Activated CD8-positive, alpha-beta T cell treated with anti-CD3 and anti-CD28 coated beads for 36 hours (primary cell): Measurements from ENCODE around the gene HOXA10. TPM values are rescaled to one million over a fixed set of nuclear protein-coding genes. Genes with fewer than 3 reads are reported as not detected.

ENCODE experiments used
- ATAC-seq: fragments of 200-7000 bp; cut with Tn5 transposase; one replicate; pipeline ENCODE4 v1.10.0; 2021; ENCODE audit warnings: mild to moderate bottlenecking, moderate library complexity
- CTCF ChIA-PET: fragments of 350-600 bp; sonication (Branson Sonifier 250); formaldehyde crosslinking; loops from one replicate; lab custom pipeline; 2021; ENCODE audit warnings: antibody characterized with exemption; lab: Charles Lee
- POLR2A ChIA-PET: fragments of 350-600 bp; sonication (Branson Sonifier 250); formaldehyde crosslinking; loops from one replicate; lab custom pipeline; 2021; ENCODE audit warnings: antibody characterized with exemption; lab: Charles Lee
- DNase-seq: peaks from one replicate; pipeline ENCODE4 v3.0.0-alpha.2; 2020
- H3K27ac Mint-ChIP-seq: one replicate; pipeline ENCODE4 v1.8.0; 2021; ENCODE audit warnings: mild to moderate bottlenecking, mixed read lengths
- H3K27me3 Mint-ChIP-seq: one replicate; pipeline ENCODE4 v1.8.0; 2021; ENCODE audit warnings: mixed read lengths
- H3K36me3 Mint-ChIP-seq: one replicate; pipeline ENCODE4 v1.8.0; 2021; ENCODE audit warnings: low read depth, mixed read lengths
- H3K4me1 Mint-ChIP-seq: one replicate; pipeline ENCODE4 v1.8.0; 2021; ENCODE audit warnings: low read depth, mixed read lengths
- H3K4me3 Mint-ChIP-seq: one replicate; pipeline ENCODE4 v1.8.0; 2021; ENCODE audit warnings: mild to moderate bottlenecking, moderate library complexity, mixed read lengths
- H3K9me3 Mint-ChIP-seq: one replicate; pipeline ENCODE4 v1.8.0; 2021; ENCODE audit warnings: mixed read lengths
- intact Hi-C: fragments of 100-400 bp; cut with micrococcal nuclease; formaldehyde crosslinking; loops from one replicate; pipeline ENCODE4 v1.10.0; 2022
- total RNA-seq, 2 experiments: library from RNA; stranded (reverse); gene quantifications; one replicate each; pipeline ENCODE4 v1.2.3, GENCODE V29; 2021
- TF ChIP-seq, protein P1 (sequence below): fragments of 200-600 bp; IDR thresholded peaks from one replicate; pipeline ENCODE4 v1.8.0; 2022; ENCODE audit warnings: antibody characterized with exemption, mild to moderate bottlenecking

HOXA10 gene
- total RNA-seq, 2 experiments from 2014 or later, result not detected

DNA sequence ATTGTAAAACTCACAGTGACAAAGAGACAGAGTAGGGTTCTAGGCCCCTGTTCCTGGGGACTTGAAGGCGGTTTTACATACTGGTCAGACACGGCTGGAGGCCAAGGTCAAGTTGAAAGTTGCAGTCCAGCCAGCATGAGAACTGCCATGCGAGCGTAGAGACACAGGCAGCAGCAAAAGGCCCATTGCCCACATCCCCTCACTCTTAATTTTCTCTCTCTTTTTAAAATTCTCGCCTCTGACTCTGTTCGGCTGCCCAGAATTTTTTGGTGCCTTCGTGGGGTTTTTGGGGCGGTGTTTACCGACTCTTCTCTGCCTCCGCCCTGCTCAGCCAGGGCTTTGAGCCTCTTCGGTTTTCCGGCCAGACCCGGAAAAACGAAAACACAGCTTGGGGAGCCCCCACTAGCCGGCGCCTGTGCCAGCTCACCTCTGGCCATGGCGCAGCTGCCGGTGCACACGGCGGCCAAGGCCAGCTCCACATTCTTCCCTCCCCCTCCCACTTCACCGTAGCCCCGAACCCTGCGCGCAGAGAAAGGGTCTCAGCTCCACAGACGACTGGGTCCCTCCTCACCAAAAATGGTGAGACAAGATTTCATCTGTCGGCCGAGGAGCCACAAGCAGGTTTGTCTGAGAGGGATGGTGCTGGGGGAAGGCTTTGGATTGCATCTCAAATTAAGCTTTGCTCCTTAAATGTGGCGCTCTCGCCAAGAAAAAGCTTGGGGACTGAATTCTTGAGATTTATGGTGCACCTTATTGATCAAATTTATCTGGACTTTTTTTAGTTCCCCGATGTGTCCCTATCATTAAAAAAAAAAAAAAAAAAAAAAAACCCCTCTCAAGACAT lies 28.1 kb upstream of the HOXA10 start:
- intact Hi-C loops, result loop anchor here (5.0 to 10.0 kb wide), 2 partner anchors 35 to 723 kb away; partner anchors contain the start of gene HOXA9

DNA sequence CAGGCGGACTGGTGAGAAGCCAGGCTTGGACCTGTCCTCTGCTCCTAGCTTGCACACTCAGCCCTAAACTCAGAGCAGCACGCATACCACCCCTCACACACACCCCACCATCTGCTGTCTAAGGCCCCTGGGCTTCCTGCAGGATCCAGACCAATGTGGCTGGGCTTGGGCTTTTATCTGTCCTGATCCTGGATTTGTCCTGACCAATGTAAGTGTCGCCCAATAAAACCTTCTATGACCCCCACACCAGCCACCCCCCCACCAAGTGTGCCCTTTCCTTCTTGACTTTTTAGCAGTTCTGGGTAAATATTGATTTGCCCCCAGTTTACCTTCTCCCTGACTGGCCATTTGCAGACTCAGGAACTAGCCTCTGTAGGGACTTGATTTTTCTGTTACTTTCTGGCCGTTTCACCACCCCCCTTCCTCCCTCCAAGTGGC lies 27.5 kb upstream of the HOXA10 start:
- H3K36me3 Mint-ChIP-seq, result no peaks in the 10 kb centered on the region
- H3K27ac Mint-ChIP-seq, result no peak overlapping the region
- ATAC-seq (no peak), DNase-seq (no peak)
- TF ChIP-seq, protein P1, sequence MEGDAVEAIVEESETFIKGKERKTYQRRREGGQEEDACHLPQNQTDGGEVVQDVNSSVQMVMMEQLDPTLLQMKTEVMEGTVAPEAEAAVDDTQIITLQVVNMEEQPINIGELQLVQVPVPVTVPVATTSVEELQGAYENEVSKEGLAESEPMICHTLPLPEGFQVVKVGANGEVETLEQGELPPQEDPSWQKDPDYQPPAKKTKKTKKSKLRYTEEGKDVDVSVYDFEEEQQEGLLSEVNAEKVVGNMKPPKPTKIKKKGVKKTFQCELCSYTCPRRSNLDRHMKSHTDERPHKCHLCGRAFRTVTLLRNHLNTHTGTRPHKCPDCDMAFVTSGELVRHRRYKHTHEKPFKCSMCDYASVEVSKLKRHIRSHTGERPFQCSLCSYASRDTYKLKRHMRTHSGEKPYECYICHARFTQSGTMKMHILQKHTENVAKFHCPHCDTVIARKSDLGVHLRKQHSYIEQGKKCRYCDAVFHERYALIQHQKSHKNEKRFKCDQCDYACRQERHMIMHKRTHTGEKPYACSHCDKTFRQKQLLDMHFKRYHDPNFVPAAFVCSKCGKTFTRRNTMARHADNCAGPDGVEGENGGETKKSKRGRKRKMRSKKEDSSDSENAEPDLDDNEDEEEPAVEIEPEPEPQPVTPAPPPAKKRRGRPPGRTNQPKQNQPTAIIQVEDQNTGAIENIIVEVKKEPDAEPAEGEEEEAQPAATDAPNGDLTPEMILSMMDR, result no peak
- intact Hi-C loops, result loop anchor here (5.0 to 10.0 kb wide), 2 partner anchors 34 to 723 kb away; partner anchors contain the start of gene HOXA9
- CTCF ChIA-PET, result interaction anchor here (2.3 kb wide), 1 partner anchor 9 kb away, joined by 8 read pairs; no protein-coding TSS in a partner anchor
- POLR2A ChIA-PET, result interaction anchor here (0.5 kb wide), 1 partner anchor 219 kb away, joined by 3 read pairs; no protein-coding TSS in a partner anchor
- peaks cover 37% of the 10 kb centered on the region for H3K4me1 Mint-ChIP-seq
- H3K27me3 Mint-ChIP-seq, result peaks cover 84% of the 10 kb centered on the region
- H3K4me3 Mint-ChIP-seq, result no peak overlapping the region
- no peaks in the 10 kb centered on the region for H3K9me3 Mint-ChIP-seq

More for the DNA sequence above, 28.1 kb upstream of the HOXA10 start:
- H3K4me1 Mint-ChIP-seq, result peaks cover 37% of the 10 kb centered on the region
- ATAC-seq (no peak), DNase-seq (no peak)
- TF ChIP-seq, protein P1, result no peak
- H3K27me3 Mint-ChIP-seq, result peaks cover 86% of the 10 kb centered on the region
- H3K36me3 Mint-ChIP-seq, result no peaks in the 10 kb centered on the region
- ChIA-PET CTCF (interaction anchor here (2.3 kb wide), 1 partner anchor 9 kb away, joined by 8 read pairs; no protein-coding TSS in a partner anchor), POLR2A (no interaction called here)
- no peak overlapping the region for H3K4me3 Mint-ChIP-seq
- H3K27ac Mint-ChIP-seq, result no peak overlapping the region
- no peaks in the 10 kb centered on the region for H3K9me3 Mint-ChIP-seq

DNA sequence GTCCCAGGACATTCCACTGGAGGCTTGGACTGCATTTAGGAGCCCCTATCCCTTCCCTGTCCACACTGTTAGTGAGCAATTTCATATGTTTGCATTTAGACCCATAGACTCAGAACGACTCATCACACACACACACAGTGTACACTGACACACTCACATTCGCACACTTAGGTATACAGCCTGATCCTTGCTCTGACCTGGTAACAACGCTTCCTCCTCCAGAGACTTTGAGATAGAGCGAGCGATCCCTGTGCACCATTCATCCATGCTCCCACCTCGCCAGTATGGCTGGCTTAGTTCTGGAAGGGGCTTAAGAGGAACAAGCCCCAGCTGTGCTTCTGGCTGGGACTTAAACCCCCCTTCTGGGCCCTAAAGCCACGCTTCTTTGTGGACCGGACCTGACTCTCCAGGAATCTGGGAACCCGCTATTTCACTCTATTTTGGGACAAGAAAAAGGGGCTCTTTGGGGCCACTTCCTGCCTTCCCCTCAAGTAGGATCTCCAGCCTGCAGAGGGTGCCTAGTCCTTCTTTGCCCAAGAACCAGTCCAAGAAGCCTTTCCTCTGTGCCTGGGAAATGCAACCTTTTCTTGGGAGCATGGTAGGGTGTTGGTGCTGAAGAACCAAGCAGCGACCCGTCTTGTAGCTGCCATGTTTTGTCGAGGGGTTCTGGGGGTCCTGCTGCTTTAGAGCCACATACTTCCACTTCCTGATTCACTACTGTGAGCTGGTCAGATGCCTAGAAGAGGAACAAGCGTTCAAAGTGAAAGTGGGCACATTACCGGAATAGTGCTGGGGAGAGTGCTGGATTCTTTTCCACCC lies 26.9 kb upstream of the HOXA10 start:
- Mint-ChIP-seq H3K27me3 (peaks cover 82% of the 10 kb centered on the region), H3K9me3 (no peaks in the 10 kb centered on the region), H3K4me3 (peak overlapping the region; percentile 67), H3K36me3 (no peaks in the 10 kb centered on the region), H3K4me1 (peaks cover 37% of the 10 kb centered on the region), H3K27ac (no peak overlapping the region)
- ChIA-PET CTCF (interaction anchor here (1.0 to 2.8 kb wide), 3 partner anchors 9 to 11 kb away, joined by 3 to 8 read pairs (median 8); no protein-coding TSS in a partner anchor), POLR2A (interaction anchor here (0.5 kb wide), 1 partner anchor 219 kb away, joined by 3 read pairs; no protein-coding TSS in a partner anchor)
- DNase-seq (no peak), ATAC-seq (no peak)
- TF ChIP-seq, protein P1, result no peak
- intact Hi-C loops, result loop anchor here (5.0 to 10.0 kb wide), 2 partner anchors 34 to 724 kb away; partner anchors contain the start of gene HOXA9

DNA sequence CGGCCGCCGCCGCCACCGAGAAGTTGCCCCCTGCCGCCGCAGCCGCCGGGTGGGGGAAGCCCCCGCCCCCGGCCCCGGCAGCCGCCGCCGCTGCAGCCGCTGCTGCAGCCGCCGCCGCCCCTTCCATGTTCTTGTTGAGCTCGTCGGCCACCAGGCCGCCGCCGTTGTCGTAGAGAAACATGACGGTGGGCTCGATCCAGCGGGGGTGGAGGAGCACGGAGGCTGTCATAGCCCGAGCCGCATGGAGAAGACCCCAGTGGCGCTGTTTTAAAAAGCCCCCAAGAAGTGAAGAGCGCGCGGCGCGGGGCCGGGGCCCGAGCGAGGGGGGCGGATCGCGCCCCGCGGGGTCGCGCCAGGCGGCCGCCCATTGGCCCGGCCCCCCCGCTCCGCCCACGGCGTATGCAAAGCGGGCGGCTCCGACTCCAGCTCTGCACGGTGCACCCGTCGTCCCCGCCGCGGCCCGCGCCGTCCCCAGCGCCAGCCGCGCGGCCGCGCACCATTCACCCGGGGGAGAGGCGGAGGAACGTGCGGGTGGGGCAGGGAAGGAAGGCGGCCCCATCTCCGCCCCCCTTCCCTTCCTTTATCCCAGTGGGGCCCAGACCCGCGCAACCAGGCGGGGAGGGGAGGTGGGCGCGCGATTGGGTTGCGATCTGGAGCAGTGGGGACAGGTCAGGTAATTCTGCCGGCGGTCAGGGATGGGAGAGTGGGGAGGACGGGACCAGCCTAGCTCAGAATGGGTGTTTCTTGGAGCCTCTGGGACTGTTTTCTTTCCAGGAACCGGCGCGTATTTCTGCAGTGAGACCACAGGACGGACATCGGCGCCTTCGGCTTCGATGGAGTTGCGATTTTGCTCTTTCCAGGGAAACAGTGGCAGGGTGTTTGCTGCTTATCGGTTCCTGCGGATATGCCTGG lies 26.0 kb upstream of the HOXA10 start, which contains the start of gene HOXA13:
TSS of gene HOXA13 (minus strand) at position 243 of the 912 bp plus-strand sequence. CDS start at position 229, 14 bp downstream.
- peaks cover 31% of the 10 kb centered on the region for H3K4me1 Mint-ChIP-seq
- TF ChIP-seq, protein P1, result no peak
- DNase-seq (peak; percentile 34), ATAC-seq (peak; percentile 69)
- no peak within 1 kb of the TSS for H3K27ac Mint-ChIP-seq
- H3K4me3 Mint-ChIP-seq, result peak within 1 kb of the TSS; percentile 67
- peaks cover 80% of the 10 kb centered on the region for H3K27me3 Mint-ChIP-seq
- H3K9me3 Mint-ChIP-seq, result no peaks in the 10 kb centered on the region
- ChIA-PET CTCF (interaction anchor here (1.0 to 2.8 kb wide), 3 partner anchors 10 to 12 kb away, joined by 3 to 8 read pairs (median 4); no protein-coding TSS in a partner anchor), POLR2A (interaction anchor here (1.4 kb wide), 1 partner anchor 15 kb away, joined by 5 read pairs; the partner anchor contains the start of gene HOXA11)
- intact Hi-C loops, result loop anchor here (5.0 to 10.0 kb wide), 5 partner anchors 33 to 725 kb away; partner anchors contain the start of genes HOXA7 and HOXA9
- no peaks in the 10 kb centered on the region for H3K36me3 Mint-ChIP-seq
